Choroid plexus epithelial cell (primary cell): ENCODE results near the gene UGT2B15.
"Not testable (repeated sequence)": the region's sequence is repeated elsewhere in the genome, so short reads cannot be mapped to it uniquely, and the experiment has no call there.

Experiments used
- DNase-seq: peaks from one replicate; pipeline ENCODE4 v3.0.0-alpha.2; 2010; ENCODE audit warnings: low read depth
- H3K4me3 ChIP-seq: 2 replicates; pipeline ENCODE4 v1.5.1; 2011; ENCODE audit warnings: low read depth, mild to moderate bottlenecking, control low read depth, low read length, moderate library complexity
- CTCF ChIP-seq: conservative IDR thresholded peaks from 2 replicates; pipeline ENCODE4 v1.5.1; 2011; ENCODE audit warnings: low read depth, mild to moderate bottlenecking, control low read depth, inconsistent platforms, low read length, moderate library complexity

Gene UGT2B15

DNA sequence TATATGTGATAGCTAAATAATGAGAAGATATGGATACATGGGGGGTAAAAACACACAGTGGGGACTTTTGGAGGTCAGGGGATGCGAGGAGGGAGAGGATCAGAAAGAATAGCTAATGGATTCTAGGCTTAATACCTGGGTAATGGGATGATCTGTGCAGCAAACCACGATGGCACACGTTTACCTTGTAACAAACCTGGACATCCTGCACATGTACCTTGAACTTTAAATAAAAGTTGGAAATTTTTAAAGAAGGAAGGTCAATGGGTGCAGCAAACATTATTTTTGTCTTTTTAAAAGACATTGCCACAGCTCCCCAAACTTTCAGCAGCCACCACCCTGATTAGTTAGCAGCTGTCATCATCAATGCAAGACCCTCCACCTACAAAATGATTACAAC is 29.7 kb upstream of the UGT2B15 start:
- no peak overlapping the region for H3K4me3 ChIP-seq
- TF ChIP-seq CTCF: no peak
- no peak for DNase-seq

- no peak for DNase-seq
- TF ChIP-seq CTCF: no peak
- H3K4me3 ChIP-seq: no peak overlapping the region
Measured at GRCh38 chr4:68693325-68694075, 23.0 kb upstream of the UGT2B15 start.

DNA sequence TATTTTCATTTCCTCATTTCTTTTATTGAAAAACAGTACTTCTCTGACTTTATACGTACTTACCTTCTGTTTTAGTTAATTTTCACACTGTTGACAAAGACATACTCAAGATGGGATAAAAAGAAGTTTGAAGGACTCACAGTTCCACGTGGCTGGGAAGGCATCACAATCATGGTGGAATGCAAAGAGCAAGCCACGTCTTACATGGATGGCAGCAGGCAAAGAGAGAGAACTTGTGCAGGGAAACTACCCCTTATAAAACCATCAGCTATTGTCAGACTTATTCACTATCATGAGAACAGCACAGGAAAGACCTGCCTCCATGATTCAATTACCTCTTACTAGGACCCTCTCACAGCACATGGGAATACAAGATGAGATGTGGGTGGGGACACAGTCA is 20.7 kb upstream of the UGT2B15 start:
- no peak for TF ChIP-seq CTCF
- no peak for DNase-seq
- H3K4me3 ChIP-seq: no peak overlapping the region

GRCh38 chr4:68683034-68683433 is 12.6 kb upstream of the UGT2B15 start:
- TF ChIP-seq CTCF: no peak
- DNase-seq: no peak
- H3K4me3 ChIP-seq: no peak overlapping the region

DNA sequence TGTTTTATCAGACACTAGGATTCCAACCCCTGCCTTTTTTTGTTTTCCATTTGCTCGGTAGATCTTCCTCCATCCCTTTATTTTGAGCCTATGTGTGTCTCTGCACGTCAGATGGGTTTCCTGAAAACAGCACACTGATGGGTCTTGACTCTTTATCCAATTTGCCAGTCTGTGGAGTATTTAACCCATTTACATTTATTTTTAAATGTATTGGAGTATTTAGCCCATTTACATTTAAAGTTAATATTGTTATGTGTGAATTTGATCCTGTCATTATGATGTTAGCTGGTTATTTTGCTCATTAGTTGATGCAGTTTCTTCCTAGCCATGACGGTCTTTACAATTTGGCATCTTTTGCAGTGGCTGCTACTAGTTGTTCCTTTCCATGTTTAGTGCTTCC is 10.8 kb upstream of the UGT2B15 start:
- H3K4me3 ChIP-seq, DNase-seq: not testable (repeated sequence)

- TF ChIP-seq CTCF: no peak
- no peak overlapping the region for H3K4me3 ChIP-seq
- DNase-seq: no peak
Measured at GRCh38 chr4:68673143-68673542, 2.7 kb upstream of the UGT2B15 start.

DNA sequence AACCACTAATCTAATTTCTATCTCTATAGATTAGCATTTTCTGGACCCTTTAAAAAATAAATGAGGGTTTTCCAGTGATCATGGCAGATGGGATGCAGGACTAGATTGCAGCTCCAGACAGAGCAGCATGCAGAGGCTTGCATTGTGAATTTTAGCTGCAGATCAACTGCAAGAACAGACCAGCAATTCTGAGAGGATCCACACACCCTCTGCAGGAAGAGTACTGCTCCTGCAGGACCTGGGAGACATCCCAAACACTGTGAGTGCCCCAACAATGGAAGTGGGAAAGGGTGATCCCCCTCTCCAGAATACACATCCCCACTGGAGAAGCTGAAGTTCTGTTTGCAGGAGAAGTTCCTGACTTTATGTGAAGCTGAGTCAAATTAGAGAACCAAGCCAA is 765 bp upstream of the UGT2B15 start:
- DNase-seq, H3K4me3 ChIP-seq: not testable (repeated sequence)

GRCh38 chr4:68668537-68669163 is 1.8 kb downstream of the UGT2B15 start:
- H3K4me3 ChIP-seq, DNase-seq: not testable (repeated sequence)

GRCh38 chr4:68667551-68667950 is 2.9 kb downstream of the UGT2B15 start:
- H3K4me3 ChIP-seq, DNase-seq: not testable (repeated sequence)

GRCh38 chr4:68664721-68665120 is 5.7 kb downstream of the UGT2B15 start:
- DNase-seq, H3K4me3 ChIP-seq: not testable (repeated sequence)

DNA sequence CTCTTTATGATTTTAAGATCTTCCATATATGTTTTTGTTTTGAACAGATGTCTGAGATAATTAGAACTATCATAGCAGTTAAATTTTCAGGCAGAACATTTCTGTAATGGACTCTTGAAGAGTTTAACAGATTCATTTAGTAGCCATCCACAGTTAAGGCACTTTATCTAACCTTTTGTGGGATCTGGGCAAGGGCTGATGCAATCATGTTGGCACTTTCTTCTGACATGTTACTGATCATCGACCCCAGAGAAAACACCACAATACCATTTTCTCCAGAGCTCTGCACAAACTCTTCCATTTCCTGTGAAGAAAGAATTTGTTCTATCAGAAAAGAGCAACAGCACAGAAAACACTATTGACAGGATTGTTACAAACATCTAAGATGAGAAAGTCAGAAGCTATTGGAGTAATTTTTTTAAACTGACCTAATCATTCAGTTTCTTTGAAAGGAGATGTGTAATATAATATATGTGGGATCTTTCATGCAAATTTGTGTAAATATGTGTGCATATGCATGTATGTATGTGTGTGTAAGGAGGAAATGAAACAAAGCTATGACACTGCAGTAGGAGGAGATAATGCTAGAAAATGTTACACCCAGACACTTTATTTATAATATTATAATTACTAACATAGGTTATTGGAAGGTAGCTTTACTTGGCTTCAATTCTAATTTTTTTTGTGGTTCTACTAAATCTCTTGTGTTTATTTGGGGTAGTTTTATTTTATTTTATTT is 7.4 kb downstream of the UGT2B15 start:
- not testable (repeated sequence) for DNase-seq, H3K4me3 ChIP-seq
